Measurements from ENCODE around the gene C1orf52.

C1orf52 gene

DNA sequence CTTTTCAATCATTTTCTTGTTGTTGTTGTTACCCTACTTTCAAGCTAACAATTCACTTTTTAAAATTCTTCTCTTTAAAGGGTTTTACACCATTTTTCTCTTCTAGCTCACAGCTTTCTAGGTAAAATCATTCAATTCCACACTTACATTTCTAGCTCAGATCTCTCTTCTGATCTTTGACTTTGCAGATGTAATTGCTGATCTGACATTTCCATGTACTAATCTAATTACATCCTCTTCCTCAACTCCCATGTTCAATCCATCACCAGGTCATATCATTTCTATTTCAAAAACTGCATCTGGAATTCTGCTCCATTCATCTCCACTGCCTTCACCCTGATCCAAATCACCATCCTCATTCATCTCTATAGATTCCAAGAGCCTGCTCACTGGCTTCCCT, 13.9 kb upstream of the C1orf52 start:
- no peak overlapping the region for H3K4me3 ChIP-seq (ENCODE audit: low read length)
- H3K9me3 ChIP-seq (ENCODE audit: control insufficient read depth, insufficient read depth, low read length): no peaks in the 10 kb centered on the region
- H3K4me1 ChIP-seq (ENCODE audit: control insufficient read depth, low read length): peaks cover 25% of the 10 kb centered on the region
- H3K4me2 ChIP-seq (ENCODE audit: low read length): no peak overlapping the region
- peaks cover 8% of the 10 kb centered on the region; the same call in 1 of the 2 replicates for H4K20me1 ChIP-seq (ENCODE audit: control insufficient read depth, insufficient read depth, low read depth, low read length)
- H3K27me3 ChIP-seq (ENCODE audit: control insufficient read depth, low read length): no peaks in the 10 kb centered on the region
- no peaks in the 10 kb centered on the region for H3K9me2 ChIP-seq (replicated peaks; ENCODE audit: control insufficient read depth, low read length)
- H3K27ac ChIP-seq (ENCODE audit: low read depth, low read length): no peak overlapping the region
- H3K36me3 ChIP-seq (ENCODE audit: control insufficient read depth, low read length): peaks cover 66% of the 10 kb centered on the region
- peaks cover 58% of the 10 kb centered on the region for H3K79me2 ChIP-seq (ENCODE audit: control insufficient read depth, low read length)
- H3F3A ChIP-seq (ENCODE audit: control insufficient read depth, insufficient read depth): peaks cover 8% of the 10 kb centered on the region
- no peak for TF ChIP-seq EZH2phosphoT487 (IDR thresholded peaks at IDR 0.05; ENCODE audit: borderline replicate concordance, low read length)
- TF ChIP-seq, protein P1, sequence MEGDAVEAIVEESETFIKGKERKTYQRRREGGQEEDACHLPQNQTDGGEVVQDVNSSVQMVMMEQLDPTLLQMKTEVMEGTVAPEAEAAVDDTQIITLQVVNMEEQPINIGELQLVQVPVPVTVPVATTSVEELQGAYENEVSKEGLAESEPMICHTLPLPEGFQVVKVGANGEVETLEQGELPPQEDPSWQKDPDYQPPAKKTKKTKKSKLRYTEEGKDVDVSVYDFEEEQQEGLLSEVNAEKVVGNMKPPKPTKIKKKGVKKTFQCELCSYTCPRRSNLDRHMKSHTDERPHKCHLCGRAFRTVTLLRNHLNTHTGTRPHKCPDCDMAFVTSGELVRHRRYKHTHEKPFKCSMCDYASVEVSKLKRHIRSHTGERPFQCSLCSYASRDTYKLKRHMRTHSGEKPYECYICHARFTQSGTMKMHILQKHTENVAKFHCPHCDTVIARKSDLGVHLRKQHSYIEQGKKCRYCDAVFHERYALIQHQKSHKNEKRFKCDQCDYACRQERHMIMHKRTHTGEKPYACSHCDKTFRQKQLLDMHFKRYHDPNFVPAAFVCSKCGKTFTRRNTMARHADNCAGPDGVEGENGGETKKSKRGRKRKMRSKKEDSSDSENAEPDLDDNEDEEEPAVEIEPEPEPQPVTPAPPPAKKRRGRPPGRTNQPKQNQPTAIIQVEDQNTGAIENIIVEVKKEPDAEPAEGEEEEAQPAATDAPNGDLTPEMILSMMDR (IDR thresholded peaks at IDR 0.05; ENCODE audit: low read depth, low read length, poor library complexity, severe bottlenecking): no peak

DNA sequence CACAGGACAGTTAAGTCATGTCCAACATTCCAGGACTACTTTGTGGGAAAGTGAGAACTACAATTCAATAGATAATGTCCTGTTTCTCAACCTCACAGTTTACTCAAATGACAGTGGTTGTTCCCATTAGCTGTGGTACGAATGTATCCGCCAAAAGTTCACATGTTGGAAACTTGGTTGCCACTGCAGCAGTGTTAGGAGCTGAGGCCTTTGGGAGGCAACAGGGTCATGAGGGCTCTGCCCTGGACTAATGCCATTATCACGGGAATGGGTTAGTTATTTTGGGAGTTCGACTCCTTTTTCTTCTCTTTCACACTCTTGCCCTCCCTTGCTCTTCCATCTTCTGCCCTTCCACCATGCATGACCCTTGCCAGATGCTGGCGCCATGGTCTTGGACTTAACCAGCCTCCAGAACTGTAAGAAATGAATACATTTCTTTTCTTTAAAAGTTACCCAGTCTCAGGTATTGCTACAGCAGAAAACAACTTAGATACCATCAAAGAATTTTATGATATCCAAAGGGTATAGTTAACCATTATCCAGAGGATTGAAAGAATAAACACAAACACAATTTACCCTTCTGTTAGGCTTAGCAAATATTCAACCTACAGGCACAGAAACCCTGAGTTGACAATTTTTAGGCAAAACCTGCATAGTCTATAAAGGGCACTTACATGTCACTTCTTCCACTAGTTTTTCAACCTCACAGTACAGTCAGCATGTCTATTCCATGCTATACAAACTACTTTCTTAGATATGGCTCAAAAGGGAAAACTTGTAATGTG, 9.5 kb upstream of the C1orf52 start:
- H3K79me2 ChIP-seq (ENCODE audit: control insufficient read depth, low read length): peaks cover 35% of the 10 kb centered on the region
- peaks cover 4% of the 10 kb centered on the region; the same call in 1 of the 2 replicates for H3F3A ChIP-seq (ENCODE audit: control insufficient read depth, insufficient read depth)
- peaks cover 1% of the 10 kb centered on the region for H3K4me1 ChIP-seq (ENCODE audit: control insufficient read depth, low read length)
- no peak overlapping the region for H3K4me2 ChIP-seq (ENCODE audit: low read length)
- H3K9me3 ChIP-seq (ENCODE audit: control insufficient read depth, insufficient read depth, low read length): no peaks in the 10 kb centered on the region
- H3K27ac ChIP-seq (ENCODE audit: low read depth, low read length): no peak overlapping the region
- peaks cover 4% of the 10 kb centered on the region; the same call in 1 of the 2 replicates for H4K20me1 ChIP-seq (ENCODE audit: control insufficient read depth, insufficient read depth, low read depth, low read length)
- no peak overlapping the region for H3K4me3 ChIP-seq (ENCODE audit: low read length)
- H3K9me2 ChIP-seq (replicated peaks; ENCODE audit: control insufficient read depth, low read length): no peaks in the 10 kb centered on the region
- peaks cover 79% of the 10 kb centered on the region for H3K36me3 ChIP-seq (ENCODE audit: control insufficient read depth, low read length)
- no peaks in the 10 kb centered on the region for H3K27me3 ChIP-seq (ENCODE audit: control insufficient read depth, low read length)
- no peak for TF ChIP-seq EZH2phosphoT487 (IDR thresholded peaks at IDR 0.05; ENCODE audit: borderline replicate concordance, low read length)
- TF ChIP-seq, protein P1 (IDR thresholded peaks at IDR 0.05; ENCODE audit: low read depth, low read length, poor library complexity, severe bottlenecking): no peak

DNA sequence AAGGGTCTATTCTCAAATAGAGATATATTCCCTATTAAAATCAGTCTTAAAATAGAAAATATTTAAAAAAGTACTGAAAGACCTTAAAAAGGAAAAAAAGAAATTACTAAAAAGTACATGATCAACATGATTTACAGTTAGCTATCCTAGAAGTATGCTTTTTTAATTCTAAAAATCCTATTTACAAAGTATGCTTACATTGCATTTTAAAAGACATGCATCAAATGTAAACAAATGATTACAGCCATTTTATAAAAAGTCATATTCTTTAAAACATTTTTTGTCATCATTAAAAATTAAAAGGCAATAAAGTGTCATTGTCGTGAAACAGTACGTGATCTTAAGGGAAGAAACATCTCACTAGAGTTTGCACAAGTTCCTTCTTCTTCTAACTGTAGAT, 7.9 kb upstream of the C1orf52 start:
- no peaks in the 10 kb centered on the region for H3K4me1 ChIP-seq (ENCODE audit: control insufficient read depth, low read length)
- no peak overlapping the region for H3K4me2 ChIP-seq (ENCODE audit: low read length)
- no peaks in the 10 kb centered on the region for H3K9me3 ChIP-seq (ENCODE audit: control insufficient read depth, insufficient read depth, low read length)
- H3F3A ChIP-seq (ENCODE audit: control insufficient read depth, insufficient read depth): peaks cover 4% of the 10 kb centered on the region; the same call in 1 of the 2 replicates
- no peak overlapping the region for H3K27ac ChIP-seq (ENCODE audit: low read depth, low read length)
- H3K9me2 ChIP-seq (replicated peaks; ENCODE audit: control insufficient read depth, low read length): no peaks in the 10 kb centered on the region
- H3K27me3 ChIP-seq (ENCODE audit: control insufficient read depth, low read length): no peaks in the 10 kb centered on the region
- TF ChIP-seq, protein P1 (IDR thresholded peaks at IDR 0.05; ENCODE audit: low read depth, low read length, poor library complexity, severe bottlenecking): no peak
- no peak for TF ChIP-seq EZH2phosphoT487 (IDR thresholded peaks at IDR 0.05; ENCODE audit: borderline replicate concordance, low read length)
- H3K79me2 ChIP-seq (ENCODE audit: control insufficient read depth, low read length): peaks cover 18% of the 10 kb centered on the region
- H4K20me1 ChIP-seq (ENCODE audit: control insufficient read depth, insufficient read depth, low read depth, low read length): no peaks in the 10 kb centered on the region
- peaks cover 74% of the 10 kb centered on the region for H3K36me3 ChIP-seq (ENCODE audit: control insufficient read depth, low read length)
- no peak overlapping the region for H3K4me3 ChIP-seq (ENCODE audit: low read length)
